K562 (cell line): ENCODE data around the gene NTSR2. TPM values are rescaled to one million over a fixed set of nuclear protein-coding genes. Genes with fewer than 3 reads are reported as not detected.
A peak's percentile ranks its signal among the peaks of the same experiment; 100 is the strongest.

Experiments
- ATAC-seq: fragments of 200-7000 bp; cut with Tn5 transposase; 3 replicates; pipeline ENCODE4 v1.9.1; 2020; ENCODE audit warnings: moderate library complexity
- BruUV-seq: library from RNA; stranded (reverse); fragments of 400-500 nt; replicated peaks from 2 replicates; lab custom pipeline; 2021; lab: Mats Ljungman, UMichigan
- CTCF ChIA-PET: fragments of 300-600 bp; formaldehyde crosslinking; extraction: SDS; loops from one replicate; lab custom pipeline; 2021; ENCODE audit warnings: low intra/inter-chr PET ratio; lab: Yijun Ruan, JAX
- POLR2A ChIA-PET: fragments of 300-600, 350-650 bp; sonication (Branson Sonifier 250); formaldehyde crosslinking; extraction: SDS; loops from one replicate; lab custom pipeline; 2021; ENCODE audit warnings: antibody characterized with exemption, inconsistent platforms; lab: Yijun Ruan, JAX
- DNase-seq, 4 experiments: peaks; one replicate each; pipeline versions ENCODE4 v3.0.0 to v3.0.0-alpha.2; 2011 to 2018; ENCODE audit warnings: low spot score in 3 of 4, mixed read lengths in 3 of 4; ENCODE audit errors: extremely low read depth in 1 of 4
- FAIRE-seq: peaks from 2 replicates; lab custom pipeline; 2011; peaks lifted over from hg19 to GRCh38; lab: Jason Lieb, UNC
- H2AFZ ChIP-seq: 2 replicates; pipeline ENCODE4 v1.6.0; 2011; ENCODE audit warnings: low read depth, low read length, control low read depth, inconsistent platforms
- H3K27ac ChIP-seq: fragments of 200-600 bp; 3 replicates; pipeline ENCODE4 v1.8.0; 2011; ENCODE audit warnings: low read depth, mild to moderate bottlenecking, control low read depth, inconsistent platforms, low read length, moderate library complexity, mixed read lengths; ENCODE audit errors: extremely low read depth
- H3K27me3 ChIP-seq, 2 experiments: fragments of 300-600 bp in 1 of 2; 2 replicates in 1 of 2; 3 replicates in 1 of 2; pipeline versions ENCODE4 v1.6.0 to v1.8.0; 2011; ENCODE audit warnings: inconsistent platforms in 2 of 2, low read length in 2 of 2, mild to moderate bottlenecking in 1 of 2, mixed read lengths in 1 of 2, moderate library complexity in 1 of 2; ENCODE audit not compliant: control insufficient read depth in 2 of 2, insufficient read depth in 2 of 2
- H3K36me3 ChIP-seq: fragments of 300-600 bp; 3 replicates; pipeline ENCODE4 v1.8.0; 2011; ENCODE audit warnings: mild to moderate bottlenecking, low read length, inconsistent platforms; ENCODE audit not compliant: control insufficient read depth, insufficient read depth
- H3K4me1 ChIP-seq, 2 experiments: fragments of 200-600 bp in 1 of 2; replicated peaks in 1 of 2; 2 replicates in 1 of 2; 3 replicates in 1 of 2; pipeline versions ENCODE4 v1.5.1 to v1.8.0; 2011; ENCODE audit warnings: inconsistent platforms in 2 of 2, low read length in 2 of 2, mild to moderate bottlenecking in 1 of 2, mixed read lengths in 1 of 2, moderate library complexity in 1 of 2; ENCODE audit not compliant: control insufficient read depth in 2 of 2, insufficient read depth in 2 of 2
- H3K4me2 ChIP-seq: 2 replicates; pipeline ENCODE4 v1.6.1; 2011; ENCODE audit warnings: low read length, control low read depth, inconsistent platforms, mixed read lengths; ENCODE audit not compliant: insufficient read depth
- H3K4me3 ChIP-seq: fragments of 200-600 bp; sonication (generic), shearing (Covaris generic); 2 replicates; pipeline ENCODE4 v1.5.1; 2016; ENCODE audit warnings: control low read depth, inconsistent platforms
- H3K79me2 ChIP-seq: fragments of 200-600 bp; 3 replicates; pipeline ENCODE4 v1.8.0; 2011; ENCODE audit warnings: low read length, inconsistent platforms; ENCODE audit not compliant: control insufficient read depth, insufficient read depth
- H3K9ac ChIP-seq, 2 experiments: 2 replicates each; pipeline versions ENCODE4 v1.6.0 to v1.6.1; 2011; ENCODE audit warnings: low read depth in 2 of 2, low read length in 2 of 2, control low read depth in 1 of 2, inconsistent platforms in 1 of 2, mild to moderate bottlenecking in 1 of 2, mixed read lengths in 1 of 2; ENCODE audit not compliant: insufficient read depth in 1 of 2
- H3K9me1 ChIP-seq: one replicate; pipeline ENCODE4 v1.6.0; 2011; ENCODE audit warnings: inconsistent platforms, mild to moderate bottlenecking, low read length, moderate library complexity; ENCODE audit not compliant: control insufficient read depth, insufficient read depth
- H3K9me3 ChIP-seq: replicated peaks from 2 replicates; pipeline ENCODE4 v1.5.1; 2011; ENCODE audit warnings: low read depth, low read length, inconsistent platforms; ENCODE audit not compliant: control insufficient read depth, insufficient read depth
- H4K20me1 ChIP-seq: replicated peaks from 2 replicates; pipeline ENCODE4 v1.6.1; 2011; ENCODE audit warnings: low read length, inconsistent platforms, mixed read lengths; ENCODE audit not compliant: control insufficient read depth, insufficient read depth
- CBFA2T2 ChIP-seq: fragments of 450-650 bp; conservative IDR thresholded peaks from 2 replicates; pipeline ENCODE4 v1.6.1; 2017; ENCODE audit warnings: mild to moderate bottlenecking
- CBFA2T3 ChIP-seq: fragments of 450-650 bp; IDR thresholded peaks from 2 replicates; pipeline ENCODE4 v1.6.1; 2017
- E2F6 ChIP-seq, 2 experiments: IDR thresholded peaks; 2 replicates each; pipeline ENCODE4 v1.6.1; 2011; ENCODE audit warnings: borderline replicate concordance in 1 of 2, control low read depth in 1 of 2, low read depth in 1 of 2, low read length in 1 of 2, mild to moderate bottlenecking in 1 of 2, mixed read lengths in 1 of 2, moderate library complexity in 1 of 2; ENCODE audit not compliant: insufficient read depth in 1 of 2, insufficient read length in 1 of 2, poor library complexity in 1 of 2, severe bottlenecking in 1 of 2; ENCODE audit errors: extremely low read depth in 1 of 2
- KDM1A ChIP-seq, 2 experiments: fragments of 450-650 bp; IDR thresholded peaks; 2 replicates each; pipeline ENCODE4 v1.6.1; 2016; ENCODE audit warnings: mild to moderate bottlenecking in 2 of 2
- L3MBTL2 ChIP-seq: fragments of 450-650 bp; IDR thresholded peaks from 2 replicates; pipeline ENCODE4 v1.6.1; 2016; ENCODE audit warnings: mild to moderate bottlenecking, moderate library complexity
- NR2C2 ChIP-seq, 2 experiments: fragments of 200-800 bp in 1 of 2; sonication (Bioruptor generic) in 1 of 2; sonication (generic) in 1 of 2; formaldehyde crosslinking in 1 of 2; IDR thresholded peaks; 2 replicates each; pipeline versions ENCODE4 v1.6.1 to v1.8.0; 2016 to 2022; ENCODE audit warnings: mild to moderate bottlenecking in 1 of 2, missing compliant biosample characterization in 1 of 2, missing genetic modification characterization in 1 of 2, missing genetic modification reagents in 1 of 2
- RAD51 ChIP-seq: fragments of 450-650 bp; IDR thresholded peaks from 2 replicates; pipeline ENCODE4 v1.7.1; 2016; ENCODE audit warnings: low read depth, mild to moderate bottlenecking, borderline replicate concordance
- TCF3 ChIP-seq: sonication (generic); formaldehyde crosslinking; IDR thresholded peaks from 2 replicates; pipeline ENCODE4 v1.4.0; 2020; ENCODE audit warnings: mild to moderate bottlenecking, missing genetic modification reagents
- TCF7L2 ChIP-seq: fragments of 150-350 bp; IDR thresholded peaks from 2 replicates; pipeline ENCODE4 v1.6.1; 2016; ENCODE audit warnings: low read depth, mild to moderate bottlenecking, low read length, moderate library complexity
- TFE3 ChIP-seq: fragments of 450-650 bp; formaldehyde crosslinking; IDR thresholded peaks from 2 replicates; pipeline ENCODE4 v1.4.0; 2020; ENCODE audit warnings: mild to moderate bottlenecking, mixed read lengths
- USF2 ChIP-seq: sonication (generic); formaldehyde crosslinking; IDR thresholded peaks from 2 replicates; pipeline ENCODE4 v1.5.0; 2020; ENCODE audit warnings: missing genetic modification reagents
- ZNF232 ChIP-seq: sonication (generic); formaldehyde crosslinking; IDR thresholded peaks from 2 replicates; pipeline ENCODE4 v1.8.0; 2022; ENCODE audit warnings: mild to moderate bottlenecking, missing genetic modification reagents
- WGBS: fragments of 100-300 bp; shearing (Covaris generic); methylation state at CpG from one replicate; pipeline ENCODE4 v1.1.6; 2016; ENCODE audit warnings: low coverage, mixed read lengths; ENCODE audit not compliant: insufficient coverage; ENCODE audit errors: missing lambda C conversion rate; 5-methylcytosine and 5-hydroxymethylcytosine counted together
- in situ Hi-C: fragments of 300-500 bp; cut with MboI; formaldehyde crosslinking; loops from 4 replicates; pipeline ENCODE4 v1.15.0; 2018; ENCODE audit warnings: inconsistent platforms, mixed read lengths
- intact Hi-C: fragments of 100-400 bp; cut with micrococcal nuclease; formaldehyde crosslinking; loops from 2 replicates; pipeline ENCODE4 v1.14.2; 2022
- polyA plus RNA-seq, 8 experiments: library from polyadenylated mRNA; depleted of rRNA in 4 of 8; stranded (reverse) in 5 of 8; unstranded in 3 of 8; fragments of >200 nt; fragmentation: Nextera tagmentation in 2 of 8; fragmentation: Illumina TruSeq in 1 of 8; extraction: Ambion mirVana in 2 of 8; extraction: Trizol in 1 of 8; gene quantifications; 2 replicates each; pipeline versions ENCODE4 v1.2.1 to v1.2.3, GENCODE V29; 2011 to 2014; ENCODE audit warnings: inconsistent platforms in 1 of 8, missing spikeins in 1 of 8
- total RNA-seq, 7 experiments: library from RNA; depleted of rRNA in 6 of 7; stranded (reverse); fragments of >200 nt in 6 of 7; fragmentation: Illumina TruSeq in 2 of 7; extraction: Trizol in 2 of 7; gene quantifications; 2 replicates each; pipeline versions ENCODE4 v1.2.1 to v1.2.3, GENCODE V29; 2011 to 2021; ENCODE audit warnings: low replicate concordance in 1 of 7
- TF ChIP-seq, protein P1 (sequence below): sonication (generic); formaldehyde crosslinking; IDR thresholded peaks from 2 replicates; pipeline ENCODE4 v1.9.0; 2022; ENCODE audit warnings: mild to moderate bottlenecking, missing genetic modification reagents

NTSR2 gene
- total and polyA plus RNA-seq, 9 of the 15 experiments (the other 6 are each of a cell fraction or from before 2014, with no cell fraction given), result not detected

GRCh38 chr2:11658208-11659114 is 11.5 kb downstream of the NTSR2 start:
- no peak overlapping the region for H3K9ac ChIP-seq
- peak; percentile 65 for TF ChIP-seq RAD51
- peak in 1 of 2 experiments; percentile 58 for TF ChIP-seq E2F6 (IDR thresholded peaks at IDR 0.05; ENCODE audit: borderline replicate concordance in 1 of 2, extremely low read depth in 1 of 2, insufficient read depth in 1 of 2, insufficient read length in 1 of 2, low read depth in 1 of 2, low read length in 1 of 2, poor library complexity in 1 of 2, severe bottlenecking in 1 of 2)
- TF ChIP-seq CBFA2T3, result peak; percentile 35
- TF ChIP-seq CBFA2T2, result peak; percentile 49
- TF ChIP-seq, protein P1, sequence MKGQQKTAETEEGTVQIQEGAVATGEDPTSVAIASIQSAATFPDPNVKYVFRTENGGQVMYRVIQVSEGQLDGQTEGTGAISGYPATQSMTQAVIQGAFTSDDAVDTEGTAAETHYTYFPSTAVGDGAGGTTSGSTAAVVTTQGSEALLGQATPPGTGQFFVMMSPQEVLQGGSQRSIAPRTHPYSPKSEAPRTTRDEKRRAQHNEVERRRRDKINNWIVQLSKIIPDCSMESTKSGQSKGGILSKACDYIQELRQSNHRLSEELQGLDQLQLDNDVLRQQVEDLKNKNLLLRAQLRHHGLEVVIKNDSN (CRISPR knock-in tag), result peak; percentile 79
- peak; percentile 60 for TF ChIP-seq TFE3 (CRISPR knock-in tag)
- TF ChIP-seq TCF3 (CRISPR knock-in tag), result peak; percentile 20; the same call in 1 of the 2 replicates
- no peak for TF ChIP-seq KDM1A (IDR thresholded peaks at IDR 0.05)
- TF ChIP-seq ZNF232 (CRISPR knock-in tag), result no peak
- TF ChIP-seq TCF7L2, result no peak
- TF ChIP-seq USF2 (CRISPR knock-in tag), result peak; percentile 78
- TF ChIP-seq NR2C2 (CRISPR knock-in tag; IDR thresholded peaks at IDR 0.05), result no peak
- no peak for TF ChIP-seq NR2C2 (tag; IDR thresholded peaks at IDR 0.05)
- peak; percentile 50; the same call in 1 of the 2 replicates for TF ChIP-seq L3MBTL2
- TF ChIP-seq, all 486 proteins: peak for 9
- peak; percentile 6 for FAIRE-seq
- no peaks in the 10 kb centered on the region for H3K79me2 ChIP-seq
- H3K4me2 ChIP-seq, result no peak overlapping the region
- CTCF ChIA-PET, result no interaction called here
- H3K9me1 ChIP-seq, result no peaks in the 10 kb centered on the region
- BruUV-seq, result no TSS peak
- peaks cover 10 to 12% of the 10 kb centered on the region in 2 experiments; a peak in 4 of 5 replicates for H3K4me1 ChIP-seq
- peaks cover 19 to 64% of the 10 kb centered on the region in 2 experiments; a peak in 4 of 5 replicates for H3K27me3 ChIP-seq
- H3K27ac ChIP-seq, result no peak overlapping the region
- H2AFZ ChIP-seq, result no peak overlapping the region
- peak in 3 of 4 experiments; percentile 26 to 50 (median 50) for DNase-seq
- peak; percentile 78 for ATAC-seq
- WGBS, result 3% methylated on average over 19 of the region's 19 CpGs
- in situ Hi-C loops (no loop called here), intact Hi-C loops (no loop called here)
- POLR2A ChIA-PET, result interaction anchor here (0.7 kb wide), 1 partner anchor 27 kb away, joined by 3 read pairs; no protein-coding TSS in a partner anchor
- H3K36me3 ChIP-seq, result no peaks in the 10 kb centered on the region
- no peak overlapping the region for H3K4me3 ChIP-seq
- no peaks in the 10 kb centered on the region for H4K20me1 ChIP-seq
- peaks cover 4% of the 10 kb centered on the region; the same call in 1 of the 2 replicates for H3K9me3 ChIP-seq
